NCI-H524 (cell line): ENCODE measurements around the gene HAUS5.
A peak's percentile ranks its signal among the peaks of the same experiment; 100 is the strongest.

Source experiments
- DNase-seq, 2 experiments: peaks; one replicate each; lab custom pipeline; 2025; lab: John Stamatoyannopoulos, UW

The HAUS5 gene

GRCh38 chr19:35671818-35672217 lies 59.3 kb downstream of the HAUS5 start:
- no peak for DNase-seq

GRCh38 chr19:35673121-35673804 lies 60.7 kb downstream of the HAUS5 start:
- DNase-seq, result peak in 1 of 2 experiments; percentile 13
